22Rv1 (cell line): ENCODE measurements around the gene CAPN1.

Experiments
- ZFX ChIP-seq: fragments of 450-650 bp; IDR thresholded peaks from 2 replicates; pipeline ENCODE4 v1.6.1; 2017; ENCODE audit warnings: antibody characterized with exemption, borderline replicate concordance
- TF ChIP-seq, protein P1 (sequence below): fragments of 450-650 bp; IDR thresholded peaks from 2 replicates; pipeline ENCODE4 v1.5.1; 2017; ENCODE audit warnings: mild to moderate bottlenecking

- TF ChIP-seq, protein P1, sequence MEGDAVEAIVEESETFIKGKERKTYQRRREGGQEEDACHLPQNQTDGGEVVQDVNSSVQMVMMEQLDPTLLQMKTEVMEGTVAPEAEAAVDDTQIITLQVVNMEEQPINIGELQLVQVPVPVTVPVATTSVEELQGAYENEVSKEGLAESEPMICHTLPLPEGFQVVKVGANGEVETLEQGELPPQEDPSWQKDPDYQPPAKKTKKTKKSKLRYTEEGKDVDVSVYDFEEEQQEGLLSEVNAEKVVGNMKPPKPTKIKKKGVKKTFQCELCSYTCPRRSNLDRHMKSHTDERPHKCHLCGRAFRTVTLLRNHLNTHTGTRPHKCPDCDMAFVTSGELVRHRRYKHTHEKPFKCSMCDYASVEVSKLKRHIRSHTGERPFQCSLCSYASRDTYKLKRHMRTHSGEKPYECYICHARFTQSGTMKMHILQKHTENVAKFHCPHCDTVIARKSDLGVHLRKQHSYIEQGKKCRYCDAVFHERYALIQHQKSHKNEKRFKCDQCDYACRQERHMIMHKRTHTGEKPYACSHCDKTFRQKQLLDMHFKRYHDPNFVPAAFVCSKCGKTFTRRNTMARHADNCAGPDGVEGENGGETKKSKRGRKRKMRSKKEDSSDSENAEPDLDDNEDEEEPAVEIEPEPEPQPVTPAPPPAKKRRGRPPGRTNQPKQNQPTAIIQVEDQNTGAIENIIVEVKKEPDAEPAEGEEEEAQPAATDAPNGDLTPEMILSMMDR: no peak
- no peak for TF ChIP-seq ZFX
Measured at GRCh38 chr11:65227879-65228278, 46.2 kb downstream of the CAPN1 start.
